ENCODE results near the gene SERPINB13. TPM values are rescaled to one million over a fixed set of nuclear protein-coding genes. Genes with fewer than 3 reads are reported as not detected.
"Not testable (repeated sequence)": the region's sequence is repeated elsewhere in the genome, so short reads cannot be mapped to it uniquely, and the experiment has no call there.

The SERPINB13 gene
- polyA plus RNA-seq, 1 donor (not counting 4 experiments of a cell fraction or from before 2014, with no cell fraction given) = 44.6 TPM

- Histone ChIP-seq H3K4me3 (ENCODE audit: control insufficient read depth in 2 of 3, extremely low read depth in 1 of 3, insufficient read depth in 2 of 3, low read depth in 1 of 3, low read length in 3 of 3) (no peak overlapping the region), H3K4me1 (ENCODE audit: control insufficient read depth, extremely low read depth, insufficient read depth, low read length) (peaks cover 7% of the 10 kb centered on the region), H3K9ac (ENCODE audit: control insufficient read depth, extremely low read depth, insufficient read depth, low read length) (no peak overlapping the region), H3K4me2 (ENCODE audit: control insufficient read depth, extremely low read depth, insufficient read depth, low read depth, low read length) (no peak overlapping the region), H3K79me2 (ENCODE audit: control insufficient read depth, insufficient read depth, low read length) (no peaks in the 10 kb centered on the region), H3K36me3 (ENCODE audit: control insufficient read depth in 2 of 2, extremely low read depth in 1 of 2, insufficient read depth in 2 of 2, low read length in 2 of 2) (no peaks in the 10 kb centered on the region), H2AFZ (ENCODE audit: control insufficient read depth, low read length) (no peak overlapping the region), H4K20me1 (ENCODE audit: control insufficient read depth, extremely low read depth, insufficient read depth, low read length) (no peaks in the 10 kb centered on the region), H3K9me1 (ENCODE audit: control insufficient read depth, extremely low read depth, insufficient read depth, low read length) (no peaks in the 10 kb centered on the region), H3K27ac (ENCODE audit: control insufficient read depth, insufficient read depth, low read length) (no peak overlapping the region), H3K27me3 (ENCODE audit: control insufficient read depth, extremely low read depth, insufficient read depth, low read length) (no peaks in the 10 kb centered on the region), H3K9me3 (ENCODE audit: control insufficient read depth, low read depth, low read length) (no peaks in the 10 kb centered on the region)
- DNase-seq (ENCODE audit: low read depth, low spot score) (no peak), FAIRE-seq (peak; percentile 74)
- dilution Hi-C loops (cut with MboI; ENCODE audit: extremely low pct_ligation_motif_present, low sequenced_read_pairs) = no loop called here
- no peak for TF ChIP-seq EZH2 (IDR thresholded peaks at IDR 0.05; ENCODE audit: low read length)
- TF ChIP-seq CTCF (optimal IDR thresholded peaks at IDR 0.05 in 1 of 3, IDR thresholded peaks at IDR 0.05 in 1 of 3, conservative IDR thresholded peaks at IDR 0.05 in 1 of 3; ENCODE audit: extremely low read depth in 1 of 3, insufficient read depth in 2 of 3, low read length in 3 of 3) = no peak
Measured at GRCh38 chr18:63637703-63638102, 50.6 kb downstream of the SERPINB13 start.

- H3K27ac ChIP-seq (ENCODE audit: control insufficient read depth, insufficient read depth, low read length); H3K36me3 ChIP-seq (ENCODE audit: control insufficient read depth in 2 of 2, extremely low read depth in 1 of 2, insufficient read depth in 2 of 2, low read length in 2 of 2); H3K9me3 ChIP-seq (ENCODE audit: control insufficient read depth, low read depth, low read length); H2AFZ ChIP-seq (ENCODE audit: control insufficient read depth, low read length); H3K79me2 ChIP-seq (ENCODE audit: control insufficient read depth, insufficient read depth, low read length); dilution Hi-C loops (cut with MboI; ENCODE audit: extremely low pct_ligation_motif_present, low sequenced_read_pairs); H3K27me3 ChIP-seq (ENCODE audit: control insufficient read depth, extremely low read depth, insufficient read depth, low read length); H4K20me1 ChIP-seq (ENCODE audit: control insufficient read depth, extremely low read depth, insufficient read depth, low read length); H3K9ac ChIP-seq (ENCODE audit: control insufficient read depth, extremely low read depth, insufficient read depth, low read length); H3K9me1 ChIP-seq (ENCODE audit: control insufficient read depth, extremely low read depth, insufficient read depth, low read length); DNase-seq (ENCODE audit: low read depth, low spot score); H3K4me3 ChIP-seq (ENCODE audit: control insufficient read depth in 2 of 3, extremely low read depth in 1 of 3, insufficient read depth in 2 of 3, low read depth in 1 of 3, low read length in 3 of 3); H3K4me1 ChIP-seq (ENCODE audit: control insufficient read depth, extremely low read depth, insufficient read depth, low read length): not testable (repeated sequence)
- FAIRE-seq = peak; percentile 91
- H3K4me2 ChIP-seq (ENCODE audit: control insufficient read depth, extremely low read depth, insufficient read depth, low read depth, low read length) = peak overlapping the region; percentile 32
Measured at GRCh38 chr18:63641157-63641680, 54.1 kb downstream of the SERPINB13 start.

GRCh38 chr18:63642668-63643356 is 55.7 kb downstream of the SERPINB13 start:
- not testable (repeated sequence) for H3K4me1 ChIP-seq (ENCODE audit: control insufficient read depth, extremely low read depth, insufficient read depth, low read length); H4K20me1 ChIP-seq (ENCODE audit: control insufficient read depth, extremely low read depth, insufficient read depth, low read length)

GRCh38 chr18:63644142-63644541 is 57.0 kb downstream of the SERPINB13 start, which contains the start of gene SERPINB4:
TSS of gene SERPINB4 (minus strand) at chr18:63644256. CDS start at chr18:63643577, 679 bp downstream.
- DNase-seq (ENCODE audit: low read depth, low spot score); H3K36me3 ChIP-seq (ENCODE audit: control insufficient read depth in 2 of 2, extremely low read depth in 1 of 2, insufficient read depth in 2 of 2, low read length in 2 of 2); H3K27ac ChIP-seq (ENCODE audit: control insufficient read depth, insufficient read depth, low read length); H2AFZ ChIP-seq (ENCODE audit: control insufficient read depth, low read length); H3K9me3 ChIP-seq (ENCODE audit: control insufficient read depth, low read depth, low read length); H3K4me2 ChIP-seq (ENCODE audit: control insufficient read depth, extremely low read depth, insufficient read depth, low read depth, low read length); H3K4me3 ChIP-seq (ENCODE audit: control insufficient read depth in 2 of 3, extremely low read depth in 1 of 3, insufficient read depth in 2 of 3, low read depth in 1 of 3, low read length in 3 of 3); H3K27me3 ChIP-seq (ENCODE audit: control insufficient read depth, extremely low read depth, insufficient read depth, low read length); dilution Hi-C loops (cut with MboI; ENCODE audit: extremely low pct_ligation_motif_present, low sequenced_read_pairs); FAIRE-seq; H4K20me1 ChIP-seq (ENCODE audit: control insufficient read depth, extremely low read depth, insufficient read depth, low read length); H3K79me2 ChIP-seq (ENCODE audit: control insufficient read depth, insufficient read depth, low read length); H3K9me1 ChIP-seq (ENCODE audit: control insufficient read depth, extremely low read depth, insufficient read depth, low read length); H3K4me1 ChIP-seq (ENCODE audit: control insufficient read depth, extremely low read depth, insufficient read depth, low read length); H3K9ac ChIP-seq (ENCODE audit: control insufficient read depth, extremely low read depth, insufficient read depth, low read length): not testable (repeated sequence)

More at GRCh38 chr18:63642668-63643356, 55.7 kb downstream of the SERPINB13 start:
- FAIRE-seq; H3K79me2 ChIP-seq (ENCODE audit: control insufficient read depth, insufficient read depth, low read length); H3K4me2 ChIP-seq (ENCODE audit: control insufficient read depth, extremely low read depth, insufficient read depth, low read depth, low read length); H3K9ac ChIP-seq (ENCODE audit: control insufficient read depth, extremely low read depth, insufficient read depth, low read length); H3K27ac ChIP-seq (ENCODE audit: control insufficient read depth, insufficient read depth, low read length); H3K9me3 ChIP-seq (ENCODE audit: control insufficient read depth, low read depth, low read length); H3K4me3 ChIP-seq (ENCODE audit: control insufficient read depth in 2 of 3, extremely low read depth in 1 of 3, insufficient read depth in 2 of 3, low read depth in 1 of 3, low read length in 3 of 3); H3K9me1 ChIP-seq (ENCODE audit: control insufficient read depth, extremely low read depth, insufficient read depth, low read length); H3K36me3 ChIP-seq (ENCODE audit: control insufficient read depth in 2 of 2, extremely low read depth in 1 of 2, insufficient read depth in 2 of 2, low read length in 2 of 2); dilution Hi-C loops (cut with MboI; ENCODE audit: extremely low pct_ligation_motif_present, low sequenced_read_pairs); DNase-seq (ENCODE audit: low read depth, low spot score); H3K27me3 ChIP-seq (ENCODE audit: control insufficient read depth, extremely low read depth, insufficient read depth, low read length); H2AFZ ChIP-seq (ENCODE audit: control insufficient read depth, low read length): not testable (repeated sequence)

Measured in keratinocyte (primary cell).